NCI-H146 treated with DMSO at 0.1 percent for 48 hours (cell line): Measurements from ENCODE around the gene CCDC188.

Experiments
- DNase-seq: peaks from one replicate; lab custom pipeline; 2025; ENCODE audit not compliant: unreplicated experiment; lab: John Stamatoyannopoulos, UW

The CCDC188 gene

GRCh38 chr22:20123366-20124082 is 27.3 kb downstream of the CCDC188 start:
- no peak for DNase-seq

GRCh38 chr22:20121856-20122415 is 28.9 kb downstream of the CCDC188 start:
- no peak for DNase-seq

GRCh38 chr22:20118300-20119020 is 32.4 kb downstream of the CCDC188 start:
- DNase-seq = no peak

DNA sequence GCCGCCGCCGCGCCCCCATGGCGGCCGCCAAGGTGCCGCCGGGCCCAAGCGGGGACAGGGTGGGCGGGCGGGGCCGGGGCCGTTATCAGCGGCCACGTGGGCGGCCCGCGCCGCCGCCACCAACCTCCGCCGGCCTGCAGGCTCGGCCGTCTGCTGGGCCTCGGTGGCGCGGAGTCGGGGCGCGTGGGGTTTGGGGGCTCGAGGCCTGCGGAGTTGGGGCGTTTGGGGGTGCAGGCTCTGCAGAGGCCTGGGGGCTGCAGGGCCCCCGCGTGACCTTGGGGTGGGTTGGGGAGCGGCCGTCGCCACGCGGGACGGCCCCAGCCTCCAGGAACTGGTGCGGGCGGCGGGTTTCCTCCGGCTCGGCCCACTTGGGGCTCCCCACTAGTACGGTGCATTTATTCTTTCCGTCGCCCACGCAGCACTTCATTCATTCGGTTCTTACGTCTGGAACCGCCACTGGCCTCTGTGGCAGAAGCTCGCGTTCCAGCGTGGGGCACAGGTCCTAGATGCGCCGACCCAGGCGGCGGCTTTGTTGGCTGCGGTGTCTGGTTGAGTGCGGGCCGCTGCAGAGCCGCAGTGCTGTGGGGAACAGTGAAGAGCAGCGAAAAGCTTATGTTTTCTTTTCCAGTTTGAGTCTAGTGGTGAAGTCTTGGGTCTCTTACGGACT is 33.1 kb downstream of the CCDC188 start:
- DNase-seq = no peak

DNA sequence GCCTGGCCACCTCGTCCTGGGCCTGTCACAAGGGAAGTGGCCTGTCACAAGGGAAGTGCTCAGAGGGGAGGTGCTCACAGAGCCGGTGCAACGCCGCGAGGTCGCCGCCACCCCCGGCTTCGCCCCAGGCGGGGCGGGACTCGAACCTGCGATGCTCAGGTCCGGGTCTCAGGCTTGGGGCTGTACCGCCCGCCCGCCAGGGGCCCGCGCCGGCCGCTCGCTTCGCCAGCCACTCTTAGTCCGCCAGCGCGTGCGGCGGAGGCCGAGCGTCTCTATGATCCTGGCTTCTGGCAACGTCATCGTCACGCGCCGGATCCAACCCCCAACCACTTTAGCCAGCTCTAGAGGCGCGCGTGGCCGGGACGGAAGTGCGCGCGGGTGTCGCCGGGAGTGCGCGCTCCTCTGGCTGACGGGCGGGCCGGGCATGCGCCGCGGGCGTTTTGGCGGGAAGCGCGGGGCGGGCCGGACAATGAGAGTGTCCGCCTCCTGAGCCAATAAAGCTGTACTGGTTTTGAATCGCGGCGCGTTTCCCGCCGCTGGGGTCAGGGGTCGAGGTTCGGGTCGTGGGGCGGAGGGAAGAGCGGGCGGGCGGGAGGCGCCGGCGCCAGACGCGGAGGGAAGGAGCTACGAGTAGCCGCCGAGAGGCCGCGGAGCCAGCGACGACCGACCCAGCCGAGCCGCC is 33.8 kb downstream of the CCDC188 start, which contains the start of gene TRMT2A:
TSS of gene TRMT2A (minus strand) at position 276 of the 682 bp plus-strand sequence. CDS start 320 bp downstream, outside the sequence.
- peak; percentile 77 for DNase-seq

DNA sequence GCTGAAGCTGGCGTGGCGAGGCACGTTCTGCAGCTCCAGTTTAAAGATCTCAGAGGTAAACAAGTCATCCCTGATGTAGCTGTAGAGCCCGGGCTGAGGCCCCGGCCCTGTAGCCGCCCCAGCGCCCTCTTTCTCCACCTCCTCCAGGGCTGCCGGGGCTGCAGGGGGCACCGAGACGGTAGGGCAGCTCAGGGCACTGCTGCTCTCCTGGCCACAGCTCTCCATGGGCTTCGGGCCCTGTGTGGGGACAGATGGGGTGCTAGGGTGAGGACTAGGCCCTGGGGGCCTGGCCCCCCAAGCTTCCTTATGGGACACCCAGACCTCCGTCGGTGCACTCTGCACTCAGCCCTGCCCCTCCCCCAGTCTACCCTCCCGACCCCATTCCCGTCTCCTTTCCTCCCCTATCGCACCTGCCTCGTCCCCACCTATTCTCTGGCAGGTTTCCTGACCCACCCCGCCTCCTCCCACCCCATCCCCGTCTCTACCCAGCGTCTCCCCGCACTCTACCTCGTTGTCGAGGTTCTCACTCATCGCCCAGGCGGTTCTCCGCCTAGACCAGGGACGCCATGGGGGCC is 34.4 kb downstream of the CCDC188 start:
- no peak for DNase-seq

- no peak for DNase-seq
These were observed 35.0 kb downstream of the CCDC188 start, which contains the start of gene RANBP1 for GRCh38 chr22:20115691-20116375. Gene RANBP1, plus strand, starts transcription at chr22:20116104. Its CDS starts 81 bp downstream, at chr22:20116185.

- DNase-seq = no peak
These were observed 36.1 kb downstream of the CCDC188 start for GRCh38 chr22:20114506-20115475.

DNA sequence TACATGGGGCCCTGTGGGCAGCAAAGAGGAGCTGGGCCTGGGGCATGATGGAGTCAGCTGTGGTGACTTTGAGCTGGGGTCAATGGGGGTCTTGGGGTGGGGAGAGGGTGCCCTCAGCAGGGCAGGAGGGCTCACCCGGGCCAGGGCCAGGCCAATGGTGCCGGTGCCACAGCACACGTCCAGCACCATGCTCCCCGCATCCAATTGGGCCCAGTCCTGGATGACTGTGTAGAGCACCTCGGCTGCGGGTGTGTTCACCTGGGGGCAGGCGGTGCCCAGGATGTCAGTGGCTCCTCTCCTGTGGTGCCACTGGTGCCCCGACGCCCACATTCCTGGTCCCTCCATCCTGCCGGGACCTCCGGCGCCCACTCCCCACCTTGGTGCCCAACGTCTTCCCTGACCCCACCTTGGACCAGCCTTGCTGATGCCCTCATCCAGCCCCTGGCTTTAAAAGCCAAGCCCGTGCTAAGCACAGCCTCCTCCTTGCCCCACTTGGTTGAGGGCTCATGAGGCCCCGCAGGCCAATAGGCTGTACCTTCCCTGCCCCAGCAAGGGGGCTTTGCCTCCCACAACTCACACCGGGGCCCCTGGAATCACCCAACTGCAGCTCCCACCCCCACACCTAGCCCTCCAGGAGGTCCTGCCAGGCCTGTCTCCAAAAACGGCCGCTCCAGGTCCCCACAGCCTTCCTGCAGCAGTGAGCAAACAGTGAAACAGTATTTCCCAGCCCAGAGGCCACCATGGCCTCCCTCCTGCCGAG is 37.1 kb downstream of the CCDC188 start:
- DNase-seq = no peak

DNA sequence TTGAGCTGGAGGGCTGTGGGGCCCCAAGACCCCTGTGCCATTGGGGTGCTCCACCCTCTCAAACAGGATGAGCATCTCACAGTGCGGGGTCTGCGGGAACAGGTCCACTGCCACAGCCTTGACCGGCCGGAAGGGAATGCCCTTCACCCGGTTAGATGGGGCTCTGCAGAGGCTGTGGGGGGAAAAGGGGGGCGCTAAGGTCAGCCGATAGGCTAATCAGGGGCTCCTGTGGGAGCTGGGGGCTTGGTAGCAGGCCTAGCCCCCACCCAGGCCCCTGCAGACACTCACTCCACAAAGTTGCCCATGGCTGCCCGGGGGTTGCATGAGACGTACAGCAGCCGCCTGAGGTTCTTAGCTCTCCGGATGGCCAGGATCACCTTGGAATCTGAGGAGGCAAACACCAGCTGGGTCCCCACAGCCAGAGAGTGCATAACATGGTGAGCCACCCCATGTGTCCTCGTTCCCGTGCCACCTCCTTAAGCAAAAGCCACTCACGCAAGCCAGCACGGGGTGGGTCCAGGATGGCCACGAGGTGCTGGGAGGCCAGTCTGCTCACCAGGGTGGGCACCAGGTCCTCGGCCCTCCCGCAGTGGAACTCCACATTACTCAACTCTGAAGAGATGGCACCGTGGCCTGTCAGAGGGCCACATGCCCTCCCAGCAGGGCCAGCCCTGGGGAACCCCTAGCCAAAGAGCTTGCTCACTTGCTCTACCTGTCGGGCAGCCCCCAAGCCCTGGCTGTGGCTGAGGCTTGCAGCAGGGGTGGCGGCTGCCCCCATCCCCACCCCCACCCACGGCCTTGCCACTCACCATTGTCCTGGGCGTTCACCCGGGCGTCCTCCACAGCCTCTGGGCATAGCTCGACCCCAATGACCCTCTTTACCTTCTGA is 38.0 kb downstream of the CCDC188 start:
- no peak for DNase-seq

DNA sequence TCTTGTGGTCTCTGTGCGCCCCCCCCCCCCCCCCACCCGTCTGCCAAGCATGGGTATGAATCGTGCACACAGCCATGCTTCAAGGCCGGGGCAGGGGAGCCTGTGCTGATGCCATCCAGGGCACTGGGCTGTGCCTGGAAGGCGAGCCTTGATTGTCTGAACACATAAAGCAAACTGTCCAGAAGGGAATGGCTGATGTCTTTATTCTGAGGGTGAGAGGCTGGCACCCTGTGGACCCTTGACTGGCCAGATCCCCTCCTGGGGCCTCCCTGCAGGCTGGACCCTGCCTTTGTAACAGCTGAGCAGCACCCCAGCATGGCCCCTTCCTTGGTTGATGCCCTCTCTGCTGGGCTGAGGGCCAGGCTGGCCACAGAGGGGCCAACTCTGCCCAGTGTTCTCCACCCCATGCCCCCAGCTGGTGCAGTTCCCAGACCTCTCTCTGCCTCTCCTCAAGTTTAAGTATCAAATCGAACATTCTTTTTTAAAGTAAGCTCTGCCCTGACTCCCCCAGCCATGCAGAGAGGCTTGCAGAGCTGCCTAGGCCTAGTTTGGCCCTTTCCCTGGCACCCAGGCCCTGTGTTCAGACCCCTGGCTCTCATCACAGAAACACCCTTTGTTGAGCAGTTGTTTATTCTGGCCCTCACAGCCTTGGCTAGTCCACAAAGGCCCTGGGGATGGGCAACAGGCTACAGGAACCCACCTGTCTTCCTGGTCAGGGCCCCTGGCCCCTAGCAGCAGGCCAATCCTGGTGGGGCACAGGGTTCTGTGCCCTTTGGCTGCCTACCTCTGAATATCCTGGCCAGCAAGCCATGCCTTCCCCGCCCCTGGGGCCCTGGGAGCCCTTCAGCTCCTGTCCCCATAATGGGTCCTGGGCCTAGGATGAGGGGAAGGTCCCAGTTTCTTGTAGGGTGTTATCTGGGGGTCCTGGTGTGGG is 38.9 kb downstream of the CCDC188 start:
- DNase-seq = no peak

DNA sequence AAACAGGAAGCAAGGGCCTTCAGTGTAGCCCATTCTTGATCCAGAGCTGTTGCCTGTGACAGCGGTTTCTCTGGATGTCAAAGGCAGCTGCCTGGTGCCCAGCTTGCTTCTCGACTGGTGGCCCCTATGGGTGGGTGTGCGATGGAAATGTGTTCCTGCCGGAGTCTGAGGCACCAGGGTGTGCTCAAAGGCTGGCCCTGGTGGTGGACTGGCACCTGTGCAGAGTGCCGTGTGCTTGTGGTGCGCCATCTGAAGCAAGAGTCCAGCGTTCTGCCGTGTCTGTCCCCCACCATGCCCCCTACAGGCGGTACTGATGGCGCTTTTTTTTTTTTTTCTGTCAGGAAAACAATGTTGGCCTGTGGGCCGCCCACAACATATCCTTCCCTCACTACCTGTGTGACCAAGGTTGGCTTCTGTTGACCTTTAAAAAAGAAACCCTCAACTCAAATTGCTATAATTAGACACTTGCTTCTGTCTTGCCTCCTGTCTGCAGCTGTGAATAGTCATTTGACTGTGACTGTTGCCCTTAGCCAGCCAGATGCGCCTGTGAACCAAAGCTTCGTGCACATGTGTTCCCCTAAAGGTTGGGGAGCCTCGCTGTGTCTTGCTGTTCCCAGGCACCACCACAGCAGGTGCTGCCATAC is 39.7 kb downstream of the CCDC188 start:
- no peak for DNase-seq

- DNase-seq = no peak
These were observed 40.4 kb downstream of the CCDC188 start for GRCh38 chr22:20110359-20110985.

- DNase-seq = no peak
These were observed 41.2 kb downstream of the CCDC188 start for GRCh38 chr22:20109411-20110358.
